Measurements from ENCODE around the gene ALOX12. TPM values are rescaled to one million over a fixed set of nuclear protein-coding genes. Genes with fewer than 3 reads are reported as not detected.
"Not testable (repeated sequence)": the region's sequence is repeated elsewhere in the genome, so short reads cannot be mapped to it uniquely, and the experiment has no call there.

ALOX12 gene
- total RNA-seq, 2 donors from 2014 or later, result not detected

DNA sequence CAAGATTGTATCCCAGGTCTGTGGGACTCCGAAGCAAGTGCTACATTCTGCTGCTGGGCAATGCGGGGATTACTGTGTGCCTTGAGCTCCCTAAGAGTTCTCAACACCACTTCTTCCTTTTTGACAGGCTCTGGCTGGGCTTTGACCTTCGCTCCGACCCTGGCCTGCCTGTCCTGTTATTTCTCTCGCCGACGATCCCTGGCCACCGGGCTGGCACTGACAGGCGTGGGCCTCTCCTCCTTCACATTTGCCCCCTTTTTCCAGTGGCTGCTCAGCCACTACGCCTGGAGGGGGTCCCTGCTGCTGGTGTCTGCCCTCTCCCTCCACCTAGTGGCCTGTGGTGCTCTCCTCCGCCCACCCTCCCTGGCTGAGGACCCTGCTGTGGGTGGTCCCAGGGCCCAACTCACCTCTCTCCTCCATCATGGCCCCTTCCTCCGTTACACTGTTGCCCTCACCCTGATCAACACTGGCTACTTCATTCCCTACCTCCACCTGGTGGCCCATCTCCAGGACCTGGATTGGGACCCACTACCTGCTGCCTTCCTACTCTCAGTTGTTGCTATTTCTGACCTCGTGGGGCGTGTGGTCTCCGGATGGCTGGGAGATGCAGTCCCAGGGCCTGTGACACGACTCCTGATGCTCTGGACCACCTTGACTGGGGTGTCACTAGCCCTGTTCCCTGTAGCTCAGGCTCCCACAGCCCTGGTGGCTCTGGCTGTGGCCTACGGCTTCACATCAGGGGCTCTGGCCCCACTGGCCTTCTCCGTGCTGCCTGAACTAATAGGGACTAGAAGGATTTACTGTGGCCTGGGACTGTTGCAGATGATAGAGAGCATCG is 42.4 kb downstream of the ALOX12 start:
- Mint-ChIP-seq H3K4me1 (ENCODE audit: low read depth in 2 of 2) (peaks cover 33 to 46% of the 10 kb centered on the region in 2 donors), H3K27ac (peak overlapping the region in 1 of 2 donors; percentile 55), H3K27me3 (no peaks in the 10 kb centered on the region), H3K9me3 (no peaks in the 10 kb centered on the region), H3K36me3 (no peaks in the 10 kb centered on the region), H3K4me3 (peak overlapping the region; percentile 25)
- DNase-seq (ENCODE audit: low spot score) (no peak), ATAC-seq (no peak)

DNA sequence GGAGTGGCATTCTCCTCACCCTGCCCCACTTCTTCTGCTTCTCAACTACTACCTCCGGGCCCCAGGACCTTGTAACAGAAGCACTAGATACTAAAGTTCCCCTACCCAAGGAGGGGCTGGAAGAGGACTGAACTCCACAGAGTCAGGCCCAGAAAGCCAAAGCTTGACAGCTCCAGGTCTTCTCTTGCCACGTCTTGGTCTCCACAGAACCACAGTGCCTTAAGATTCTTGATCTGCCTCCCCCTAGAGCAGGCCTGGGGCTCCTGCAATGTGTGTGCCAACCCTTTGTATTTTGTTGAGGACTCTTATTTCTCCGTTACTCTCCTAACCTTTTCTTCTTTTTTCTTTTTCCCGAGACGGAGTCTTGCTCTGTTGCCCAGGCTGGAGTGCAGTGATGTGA is 44.0 kb downstream of the ALOX12 start:
- Mint-ChIP-seq H3K36me3 (no peaks in the 10 kb centered on the region), H3K4me3 (no peak overlapping the region), H3K27me3 (no peaks in the 10 kb centered on the region), H3K4me1 (ENCODE audit: low read depth in 2 of 2) (peaks cover 26 to 40% of the 10 kb centered on the region in 2 donors), H3K9me3 (no peaks in the 10 kb centered on the region), H3K27ac (peak overlapping the region in 1 of 2 donors; percentile 57)
- ATAC-seq, result no peak
- no peak for DNase-seq (ENCODE audit: low spot score)

DNA sequence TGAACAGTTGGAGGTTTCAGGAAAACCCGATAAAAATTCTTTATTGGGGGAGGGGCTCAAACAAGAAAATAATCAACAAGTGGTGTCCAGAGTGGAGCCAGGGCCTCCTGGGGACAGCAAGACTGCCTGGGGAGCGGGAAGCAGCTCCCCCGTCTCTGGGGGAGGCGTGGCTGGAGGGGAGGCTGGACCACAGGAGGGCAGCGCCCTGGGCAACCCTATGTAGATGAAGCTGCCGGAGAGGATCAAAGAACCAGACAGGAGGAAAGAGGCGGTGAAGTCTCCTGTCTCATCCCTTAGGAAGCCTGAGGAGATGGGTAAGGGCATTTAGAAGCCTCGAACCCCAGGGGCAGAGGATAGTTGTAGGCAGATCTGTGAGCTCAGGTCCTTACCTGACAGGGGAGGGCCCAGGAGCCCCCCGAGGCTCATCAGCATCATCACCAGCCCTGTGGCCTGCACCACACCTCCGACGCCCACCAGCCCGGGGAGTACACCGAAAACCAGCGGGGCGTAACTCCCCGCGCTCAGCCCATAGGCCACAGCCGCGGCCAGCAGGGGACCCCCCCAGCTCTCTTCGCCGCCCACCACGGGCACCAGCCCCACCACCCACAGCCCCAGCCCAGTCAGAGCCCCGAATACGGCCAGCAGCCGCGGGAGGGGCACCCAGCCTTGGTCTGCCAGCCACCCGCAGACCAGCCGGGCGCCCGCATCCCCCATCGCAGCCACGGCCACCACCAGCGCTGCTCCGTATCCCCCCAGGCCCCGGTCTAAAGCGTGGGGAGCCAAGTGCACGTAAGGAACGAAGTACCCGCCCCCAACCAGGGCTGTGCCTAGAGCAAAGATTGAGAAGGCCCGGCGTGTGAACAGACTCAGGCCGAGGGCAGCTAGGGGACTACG is 46.0 kb downstream of the ALOX12 start:
- H3K27ac Mint-ChIP-seq, result peak overlapping the region; percentile 67 to 68
- H3K4me1 Mint-ChIP-seq (ENCODE audit: low read depth in 2 of 2), result peaks cover 30 to 38% of the 10 kb centered on the region in 2 donors
- H3K4me3 Mint-ChIP-seq, result peak overlapping the region; percentile 77
- no peak for DNase-seq (ENCODE audit: low spot score)
- no peaks in the 10 kb centered on the region for H3K9me3 Mint-ChIP-seq
- no peaks in the 10 kb centered on the region for H3K36me3 Mint-ChIP-seq
- peak; percentile 37 to 57 for ATAC-seq
- peaks cover 0 to 1% of the 10 kb centered on the region in 2 donors for H3K27me3 Mint-ChIP-seq

DNA sequence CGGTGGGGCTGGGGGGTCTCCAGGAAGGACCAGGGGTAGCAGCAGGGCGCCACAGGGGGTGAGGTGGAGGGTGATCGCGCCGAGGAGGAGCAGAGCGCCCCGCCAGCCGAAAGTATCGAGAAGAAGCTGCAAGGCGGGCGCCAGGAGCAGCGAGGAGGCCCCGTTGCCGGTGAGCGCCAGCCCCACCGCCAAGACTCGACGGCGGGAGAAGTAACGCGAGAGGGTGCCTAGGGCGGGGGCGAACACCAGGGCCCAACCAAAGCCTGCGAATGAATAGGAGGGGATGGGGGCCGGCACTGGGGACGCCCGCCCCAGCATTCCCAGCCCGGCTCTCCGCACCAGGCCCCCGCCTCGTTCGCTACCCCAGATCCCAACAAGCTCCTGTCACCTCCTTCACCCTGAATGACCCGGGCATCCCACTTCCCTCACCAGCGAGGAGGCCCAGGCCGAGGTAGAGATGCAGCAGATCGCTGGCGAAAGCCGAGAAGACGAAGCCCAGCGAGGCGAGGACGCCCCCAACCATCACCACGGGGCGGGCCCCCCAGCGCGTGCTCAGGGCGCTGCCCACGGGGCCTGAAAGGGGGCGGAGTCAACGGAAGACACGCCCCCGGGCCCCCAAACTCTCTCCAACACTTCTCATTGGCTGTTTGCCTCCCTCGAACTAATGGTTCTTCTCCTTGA is 46.8 kb downstream of the ALOX12 start:
- Mint-ChIP-seq H3K27ac (peak overlapping the region; percentile 67 to 68), H3K36me3 (no peaks in the 10 kb centered on the region), H3K4me3 (peak overlapping the region; percentile 77), H3K27me3 (peaks cover 0 to 2% of the 10 kb centered on the region in 2 donors), H3K4me1 (ENCODE audit: low read depth in 2 of 2) (peaks cover 32 to 42% of the 10 kb centered on the region in 2 donors), H3K9me3 (no peaks in the 10 kb centered on the region)
- no peak for DNase-seq (ENCODE audit: low spot score)
- peak; percentile 51 to 62 for ATAC-seq

DNA sequence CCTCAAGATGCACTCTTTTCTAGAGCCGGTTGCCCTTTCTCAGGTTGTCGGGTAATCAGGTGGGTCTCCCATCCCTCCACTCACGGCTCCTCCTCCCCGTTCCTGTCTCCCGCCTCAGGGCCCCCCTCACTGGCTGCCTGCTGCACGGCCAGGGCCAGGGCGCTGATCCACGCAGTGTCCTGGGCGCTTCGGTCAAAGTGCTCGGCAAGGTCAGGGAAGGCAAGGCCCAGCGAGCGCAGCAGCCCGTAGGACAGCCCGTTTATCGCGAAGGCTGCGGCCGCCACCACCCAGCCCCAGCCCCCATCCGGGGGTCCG is 47.3 kb downstream of the ALOX12 start:
- H3K9me3 Mint-ChIP-seq, result no peaks in the 10 kb centered on the region
- H3K27ac Mint-ChIP-seq, result peak overlapping the region; percentile 67 to 68
- peak overlapping the region; percentile 77 for H3K4me3 Mint-ChIP-seq
- DNase-seq (ENCODE audit: low spot score) (no peak), ATAC-seq (peak; percentile 11 to 17)
- H3K27me3 Mint-ChIP-seq, result peaks cover 0 to 2% of the 10 kb centered on the region in 2 donors
- H3K4me1 Mint-ChIP-seq (ENCODE audit: low read depth in 2 of 2), result peaks cover 31 to 43% of the 10 kb centered on the region in 2 donors
- H3K36me3 Mint-ChIP-seq, result no peaks in the 10 kb centered on the region

DNA sequence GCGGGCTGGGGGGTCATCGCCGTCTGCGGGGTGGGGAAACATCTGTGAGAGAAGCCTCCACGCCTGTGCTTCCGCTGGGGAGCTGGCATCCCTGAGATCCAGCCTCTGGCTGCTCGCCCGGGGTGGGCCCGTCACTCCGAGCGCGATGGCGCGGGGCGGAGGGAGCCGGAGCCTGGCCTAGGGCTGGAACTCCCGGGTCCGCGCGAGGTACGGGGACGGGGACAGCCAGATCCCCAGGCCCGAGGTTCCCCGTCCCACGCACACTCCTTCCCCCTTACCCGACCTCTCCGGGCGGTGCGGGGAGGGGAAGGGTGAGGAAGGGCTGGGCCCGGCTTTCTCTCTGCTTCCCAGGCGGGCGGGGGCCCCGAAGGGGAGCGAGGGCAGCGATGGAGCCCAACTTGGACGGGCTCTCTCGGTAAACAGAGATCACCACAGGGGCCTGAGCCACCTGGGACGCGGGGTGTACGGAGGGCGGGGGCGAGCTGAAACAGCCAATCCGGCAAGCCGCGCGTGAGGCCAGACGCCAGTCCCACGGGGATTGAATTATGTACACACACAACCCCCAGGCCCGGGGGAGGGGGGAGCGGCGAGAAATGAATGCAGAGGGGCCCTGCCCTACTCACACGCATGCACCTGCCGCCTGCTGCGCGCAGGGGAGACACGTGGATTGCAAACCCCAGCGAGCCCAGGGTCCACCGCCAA is 47.8 kb downstream of the ALOX12 start, which contains the start of gene SLC16A11:
TSS of gene SLC16A11 (minus strand) at position 596 of the 702 bp plus-strand sequence. CDS start at position 17, 579 bp downstream.
- DNase-seq (ENCODE audit: low spot score) (no peak), ATAC-seq (peak; percentile 22 to 41)
- Mint-ChIP-seq H3K4me3 (peak within 1 kb of the TSS; percentile 77), H3K27ac (peak within 1 kb of the TSS; percentile 67 to 68), H3K4me1 (ENCODE audit: low read depth in 2 of 2) (peaks cover 26 to 39% of the 10 kb centered on the region in 2 donors), H3K27me3 (peaks cover 0 to 2% of the 10 kb centered on the region in 2 donors), H3K36me3 (no peaks in the 10 kb centered on the region), H3K9me3 (no peaks in the 10 kb centered on the region)

- H3K36me3 Mint-ChIP-seq, result no peaks in the 10 kb centered on the region
- H3K9me3 Mint-ChIP-seq, result no peaks in the 10 kb centered on the region
- no peak overlapping the region for H3K27ac Mint-ChIP-seq
- H3K4me1 Mint-ChIP-seq (ENCODE audit: low read depth in 2 of 2), result peaks cover 25 to 36% of the 10 kb centered on the region in 2 donors
- no peak for DNase-seq (ENCODE audit: low spot score)
- peaks cover 0 to 5% of the 10 kb centered on the region in 2 donors for H3K27me3 Mint-ChIP-seq
- H3K4me3 Mint-ChIP-seq, result peak overlapping the region; percentile 86
- ATAC-seq, result no peak
These were observed 49.8 kb downstream of the ALOX12 start for GRCh38 chr17:7045492-7046126.

DNA sequence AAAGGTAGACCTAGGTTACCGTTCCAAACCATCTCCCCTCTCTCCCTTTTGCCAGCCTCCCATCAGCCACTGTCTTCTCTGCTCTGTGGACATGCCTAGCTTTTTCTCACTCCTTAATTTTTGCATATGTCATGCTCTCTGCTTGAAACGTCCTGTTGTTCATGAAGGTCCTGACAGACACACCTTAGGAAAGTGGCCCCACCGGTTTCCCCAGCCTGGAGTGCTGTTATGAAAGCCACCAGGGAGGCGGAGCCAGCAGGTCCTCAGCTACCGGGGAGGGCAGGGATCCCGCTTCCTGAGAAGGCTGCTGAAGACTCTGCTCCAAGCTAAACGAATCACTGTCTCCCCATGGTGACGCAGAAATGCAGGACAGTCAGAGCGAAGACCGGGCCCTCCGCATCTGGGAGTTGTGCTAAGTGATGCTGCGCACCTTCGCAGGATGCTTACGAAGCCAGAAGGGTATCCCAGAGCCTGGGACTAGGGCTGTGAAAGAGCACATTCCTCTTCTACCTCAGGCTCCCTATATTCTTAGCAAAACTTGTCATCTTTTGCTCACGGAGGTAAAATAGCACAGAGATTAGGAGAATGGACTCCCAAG is 50.4 kb downstream of the ALOX12 start:
- DNase-seq (ENCODE audit: low spot score), result no peak
- Mint-ChIP-seq H3K4me3 (peak overlapping the region; percentile 86), H3K27me3 (peaks cover 0 to 5% of the 10 kb centered on the region in 2 donors), H3K36me3 (no peaks in the 10 kb centered on the region), H3K27ac (peak overlapping the region; percentile 61 to 63), H3K9me3 (no peaks in the 10 kb centered on the region), H3K4me1 (ENCODE audit: low read depth in 2 of 2) (peaks cover 25 to 36% of the 10 kb centered on the region in 2 donors)
- peak in 1 of 2 donors; percentile 45 for ATAC-seq

GRCh38 chr17:7046725-7047397 is 51.0 kb downstream of the ALOX12 start:
- not testable (repeated sequence) for H3K9me3 Mint-ChIP-seq; H3K27me3 Mint-ChIP-seq; H3K36me3 Mint-ChIP-seq; DNase-seq (ENCODE audit: low spot score)
- peak in 1 of 2 donors; percentile 1 for ATAC-seq
- H3K4me1 Mint-ChIP-seq (ENCODE audit: low read depth in 2 of 2), result peaks cover 23 to 31% of the 10 kb centered on the region in 2 donors
- H3K27ac Mint-ChIP-seq, result peak overlapping the region; percentile 61 to 63
- H3K4me3 Mint-ChIP-seq, result peak overlapping the region; percentile 86

DNA sequence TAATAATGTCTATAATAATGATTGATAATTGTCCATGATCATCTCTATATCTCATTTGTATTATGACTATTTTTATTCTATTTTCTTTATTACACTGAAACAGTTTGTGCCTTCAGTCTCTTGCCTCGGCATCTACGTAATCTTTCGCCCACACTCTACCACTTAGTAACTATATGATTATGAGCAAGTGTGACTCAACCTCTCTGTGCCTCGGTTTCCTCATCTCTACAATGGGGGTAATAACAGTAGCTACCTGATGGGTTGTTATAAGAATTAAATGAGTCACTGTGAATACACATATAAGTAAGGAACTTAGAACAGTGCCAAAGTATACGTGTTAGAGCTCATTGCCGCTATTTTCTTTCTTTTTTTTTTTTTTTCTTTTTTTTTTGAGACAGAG is 51.7 kb downstream of the ALOX12 start:
- peaks cover 0 to 5% of the 10 kb centered on the region in 2 donors for H3K27me3 Mint-ChIP-seq
- H3K27ac Mint-ChIP-seq, result peak overlapping the region in 1 of 2 donors; percentile 63
- peak in 1 of 2 donors; percentile 81 for ATAC-seq
- H3K4me1 Mint-ChIP-seq (ENCODE audit: low read depth in 2 of 2), result peaks cover 18 to 25% of the 10 kb centered on the region in 2 donors
- no peak for DNase-seq (ENCODE audit: low spot score)
- no peaks in the 10 kb centered on the region for H3K9me3 Mint-ChIP-seq
- H3K36me3 Mint-ChIP-seq, result no peaks in the 10 kb centered on the region
- H3K4me3 Mint-ChIP-seq, result peak overlapping the region; percentile 86

- peaks cover 0 to 8% of the 10 kb centered on the region in 2 donors for H3K27me3 Mint-ChIP-seq
- H3K4me3 Mint-ChIP-seq, result no peak overlapping the region
- peaks cover 18 to 19% of the 10 kb centered on the region in 2 donors for H3K4me1 Mint-ChIP-seq (ENCODE audit: low read depth in 2 of 2)
- ATAC-seq, result no peak
- H3K36me3 Mint-ChIP-seq, result no peaks in the 10 kb centered on the region
- H3K9me3 Mint-ChIP-seq, result no peaks in the 10 kb centered on the region
- H3K27ac Mint-ChIP-seq, result no peak overlapping the region
- no peak for DNase-seq (ENCODE audit: low spot score)
These were observed 53.1 kb downstream of the ALOX12 start for GRCh38 chr17:7048968-7049367.

GRCh38 chr17:7050583-7050982 is 54.7 kb downstream of the ALOX12 start:
- not testable (repeated sequence) for H3K4me3 Mint-ChIP-seq; H3K27me3 Mint-ChIP-seq; ATAC-seq; H3K36me3 Mint-ChIP-seq; DNase-seq (ENCODE audit: low spot score); H3K9me3 Mint-ChIP-seq; H3K27ac Mint-ChIP-seq
- peaks cover 16 to 19% of the 10 kb centered on the region in 2 donors for H3K4me1 Mint-ChIP-seq (ENCODE audit: low read depth in 2 of 2)
